SKM-1 treated with dmso at 0.1 percent for 144 hours (cell line): Measurements from ENCODE around the gene UBE2O.

Experiments used
- DNase-seq: peaks from one replicate; lab custom pipeline; 2025; ENCODE audit not compliant: unreplicated experiment; lab: John Stamatoyannopoulos, UW

Gene UBE2O

GRCh38 chr17:76452660-76453430 lies at the start of gene UBE2O:
Gene UBE2O (minus strand): TSS chr17:76453152. CDS start chr17:76453141, 11 bp downstream.
- peak; percentile 73 for DNase-seq

DNA sequence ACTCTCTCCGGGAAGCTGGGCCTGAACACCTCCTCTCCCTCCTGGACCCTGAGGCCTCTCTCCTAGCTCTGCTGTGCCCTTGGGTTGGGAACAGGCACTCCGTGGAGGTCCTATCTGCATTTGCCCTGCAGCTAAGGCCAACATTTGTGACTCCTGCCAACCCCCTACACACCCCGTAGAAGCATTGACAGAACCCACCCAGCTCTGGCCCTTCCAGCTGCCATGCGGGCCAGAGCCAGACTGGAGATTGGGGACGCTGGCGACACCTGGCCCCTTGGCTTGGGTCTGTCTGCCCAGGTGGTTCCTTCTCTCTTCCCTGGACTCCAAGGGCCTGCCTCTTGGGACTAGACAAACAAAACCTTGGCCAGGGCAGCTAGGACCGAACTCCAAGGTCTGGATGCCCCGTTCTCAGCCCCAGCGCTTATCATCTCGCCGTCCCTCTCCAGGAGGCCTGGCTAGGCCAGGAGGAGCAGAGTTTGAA lies 48.9 kb upstream of the UBE2O start:
- no peak for DNase-seq

GRCh38 chr17:76501018-76501826 lies 48.3 kb upstream of the UBE2O start, which contains the start of gene RHBDF2:
Gene RHBDF2 (minus strand): TSS chr17:76501423. CDS start chr17:76481524, 19,899 bp downstream.
- peak; percentile 73 for DNase-seq

GRCh38 chr17:76500747-76501017 lies 47.7 kb upstream of the UBE2O start:
- DNase-seq, result no peak

DNA sequence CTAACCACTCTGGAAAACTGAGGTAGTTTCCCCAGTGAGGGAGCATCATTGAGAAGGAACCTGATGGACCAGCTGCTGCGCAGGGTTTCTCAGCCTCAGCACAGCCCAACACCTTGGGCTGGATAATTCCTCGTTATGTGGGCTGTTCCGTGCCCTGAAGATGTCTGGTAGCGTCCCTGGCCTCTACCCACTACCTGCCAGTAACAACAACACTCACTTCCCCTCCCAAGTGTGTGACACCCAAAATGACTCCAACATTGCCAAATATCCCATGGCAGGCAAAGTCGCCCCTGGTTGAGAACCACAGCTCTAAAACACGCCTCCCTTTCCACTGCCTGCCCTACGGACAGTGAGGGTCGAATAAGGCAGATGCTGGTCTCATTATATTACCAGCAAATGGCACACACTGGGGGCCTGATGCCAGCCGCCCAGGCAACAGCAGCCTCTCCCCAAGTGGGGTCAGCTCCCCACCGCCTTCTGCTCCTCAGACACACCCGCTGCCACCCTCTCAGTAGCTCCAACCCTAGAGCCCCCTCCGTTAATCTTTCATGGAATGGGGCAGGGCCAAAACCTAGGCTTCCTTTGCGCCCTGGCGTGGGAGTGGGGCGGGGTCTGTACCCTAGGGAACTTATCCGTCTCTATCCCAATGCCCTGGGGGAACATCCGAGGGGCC lies 47.3 kb upstream of the UBE2O start:
- peak; percentile 20 for DNase-seq

GRCh38 chr17:76499267-76499667 lies 46.3 kb upstream of the UBE2O start:
- no peak for DNase-seq

DNA sequence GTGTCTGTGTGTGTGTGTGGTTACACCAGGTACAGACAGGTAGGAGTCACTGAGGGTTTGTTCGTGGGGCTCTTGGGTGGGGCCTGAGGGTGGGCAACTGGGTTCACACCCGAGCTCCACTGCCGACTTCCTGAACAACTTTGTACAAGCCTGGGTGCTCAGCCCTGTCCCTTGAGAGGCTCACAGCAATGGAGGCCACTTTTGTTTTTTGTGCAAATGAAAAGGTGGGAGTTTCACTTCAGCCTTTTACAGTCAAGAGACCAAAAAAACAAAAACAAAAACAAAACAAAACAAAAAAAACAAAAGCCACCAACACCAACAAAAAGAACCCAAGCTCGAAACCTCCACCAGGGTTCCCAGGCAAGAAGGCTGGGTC lies 45.9 kb upstream of the UBE2O start:
- no peak for DNase-seq

DNA sequence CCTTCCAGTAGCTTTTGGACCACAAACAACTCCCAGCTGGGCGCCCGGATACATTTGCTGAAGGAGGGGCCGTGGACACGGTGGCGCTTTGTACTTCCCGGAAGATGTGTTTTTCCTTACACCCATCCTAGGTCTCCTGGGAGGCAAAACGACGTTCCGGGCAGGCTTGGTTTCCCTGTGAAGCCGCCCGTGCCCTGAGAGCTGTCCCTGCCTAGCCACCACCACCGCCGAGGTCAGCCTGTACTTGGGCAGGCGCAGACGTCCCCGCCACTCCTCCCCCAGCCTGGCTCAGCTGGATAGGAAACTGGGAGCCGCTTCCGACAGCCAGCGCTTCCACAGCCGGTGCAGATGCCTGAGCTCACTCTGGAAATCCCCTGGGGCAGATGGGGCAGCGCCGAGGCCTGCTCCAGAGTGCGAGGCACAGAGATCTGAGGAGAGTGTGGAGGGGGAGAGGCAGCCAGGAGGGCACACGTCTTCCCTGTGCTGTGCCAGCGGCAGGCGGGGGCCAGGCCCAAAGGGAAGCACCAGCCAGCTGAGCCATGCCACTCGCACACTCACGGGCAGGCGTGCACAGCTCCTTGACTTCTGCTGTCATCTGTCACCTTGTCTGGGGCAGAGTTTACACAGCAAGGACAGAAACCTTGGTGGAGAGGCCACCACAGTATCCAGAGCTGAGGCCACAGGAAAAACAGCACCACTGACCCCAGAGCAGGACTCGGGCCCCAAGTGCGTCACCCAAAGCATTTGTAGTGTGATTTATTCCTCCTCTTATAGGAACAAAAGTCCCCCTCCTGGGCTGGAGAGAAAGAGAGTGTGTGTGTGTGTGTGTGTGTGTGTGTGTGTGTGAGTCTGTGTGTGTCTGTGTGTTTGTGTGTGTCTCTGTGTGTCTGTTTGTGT lies 45.3 kb upstream of the UBE2O start:
- DNase-seq, result no peak

GRCh38 chr17:76497699-76497978 lies 44.7 kb upstream of the UBE2O start:
- DNase-seq, result no peak

GRCh38 chr17:76496464-76496863 lies 43.5 kb upstream of the UBE2O start:
- no peak for DNase-seq

DNA sequence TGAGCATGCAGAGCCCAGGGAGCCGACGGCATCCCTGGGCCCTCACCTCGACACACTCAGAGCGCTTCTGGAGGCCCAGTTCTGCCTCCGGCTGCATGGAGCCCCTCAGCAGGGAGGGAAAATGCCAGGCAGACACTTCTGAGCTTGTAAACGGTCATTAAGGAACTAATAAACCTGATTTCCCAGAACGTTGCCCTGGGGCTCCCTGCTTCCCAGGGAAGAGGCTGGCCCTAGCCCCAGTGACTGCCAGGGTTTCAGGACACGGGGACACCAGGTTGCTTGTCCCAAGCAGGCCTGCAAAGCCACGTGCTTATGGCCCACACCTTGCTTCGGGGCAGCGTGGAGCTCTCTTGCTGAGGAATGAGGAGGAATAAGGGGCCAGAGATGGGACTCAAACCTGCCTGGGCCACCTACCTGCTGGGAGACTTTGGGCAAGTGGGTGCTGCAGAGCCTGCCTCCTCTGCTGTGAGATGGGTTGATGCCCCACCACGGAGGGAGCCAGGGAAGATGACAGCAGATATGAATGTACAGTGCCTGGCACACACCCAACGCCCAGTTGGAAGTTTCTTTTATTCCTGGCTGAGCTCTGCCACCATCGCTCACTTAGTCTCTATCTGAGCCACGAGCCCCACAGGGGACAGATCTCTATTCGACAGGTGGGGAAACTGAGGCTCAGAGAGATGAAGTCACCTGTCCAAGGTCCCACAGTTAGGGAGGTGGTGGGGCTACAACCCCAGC lies 42.9 kb upstream of the UBE2O start:
- DNase-seq, result no peak

GRCh38 chr17:76493505-76494167 lies 40.7 kb upstream of the UBE2O start:
- no peak for DNase-seq

DNA sequence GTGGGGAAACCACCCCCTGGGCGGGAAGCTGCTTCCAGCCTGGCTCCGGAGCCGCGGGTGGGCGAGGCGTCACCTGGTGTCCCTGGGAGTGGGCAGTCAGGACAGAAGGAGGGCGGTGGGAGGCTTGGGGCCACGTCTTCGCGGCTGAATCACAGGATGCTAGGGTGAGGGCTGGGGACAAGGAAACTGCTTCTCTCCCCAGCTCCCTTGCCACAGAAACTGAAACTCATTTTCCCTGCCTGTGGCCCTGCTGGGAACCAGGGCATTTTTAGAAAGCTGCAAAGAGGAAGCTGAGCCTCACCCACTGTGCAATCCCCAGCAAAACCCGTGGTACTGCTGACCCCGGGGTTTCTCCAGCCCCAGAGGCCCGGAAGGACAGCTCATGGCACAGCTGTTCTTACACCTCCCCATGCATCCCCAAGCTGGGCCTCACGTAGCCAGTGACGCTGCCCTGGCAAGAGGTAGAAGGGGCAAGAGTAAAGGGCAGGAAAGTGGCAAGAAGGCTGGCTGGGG lies 40.1 kb upstream of the UBE2O start:
- peak; percentile 88 for DNase-seq

GRCh38 chr17:76492123-76492988 lies 39.4 kb upstream of the UBE2O start:
- DNase-seq, result no peak

DNA sequence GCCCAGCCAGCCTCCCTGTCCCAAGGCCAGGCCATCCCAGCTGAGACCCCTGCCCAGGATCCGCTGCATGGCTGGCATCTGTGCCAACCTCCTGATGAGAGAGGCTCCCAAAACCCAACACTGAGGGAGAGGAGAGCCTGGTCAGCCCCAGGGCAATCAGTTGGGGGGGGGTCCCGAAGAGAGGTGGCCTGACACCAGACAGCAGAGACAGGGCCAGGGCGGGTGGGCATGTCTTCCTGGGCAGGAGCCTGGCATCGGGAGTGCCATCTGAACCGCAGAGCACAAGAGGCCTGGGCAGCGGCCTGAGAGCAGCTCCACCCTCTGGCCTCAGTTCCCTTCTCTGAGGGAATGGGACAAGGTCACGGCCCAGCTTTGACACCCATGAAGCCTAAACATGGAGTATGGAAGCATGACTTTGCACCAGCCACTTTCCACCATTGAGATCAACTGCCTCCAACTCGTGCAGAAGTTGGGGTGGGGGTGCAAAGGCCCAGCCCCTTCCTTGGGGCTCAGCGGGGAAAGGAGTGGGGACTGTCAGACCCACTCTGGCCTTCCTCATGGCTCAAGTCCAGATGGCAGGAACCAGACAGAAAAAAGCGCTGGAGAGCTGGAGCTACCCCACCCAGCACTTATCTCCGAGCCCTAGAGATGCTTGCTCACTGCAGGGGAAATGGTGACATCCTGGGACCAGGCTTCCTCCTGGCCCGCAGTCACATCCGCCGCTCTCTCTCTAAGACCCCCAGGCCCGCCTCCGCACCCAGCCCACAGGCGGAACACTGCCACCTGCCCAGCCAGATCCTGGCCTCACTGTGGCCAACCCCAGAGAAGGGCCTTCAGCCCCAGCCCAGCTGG lies 38.5 kb upstream of the UBE2O start:
- DNase-seq, result no peak

DNA sequence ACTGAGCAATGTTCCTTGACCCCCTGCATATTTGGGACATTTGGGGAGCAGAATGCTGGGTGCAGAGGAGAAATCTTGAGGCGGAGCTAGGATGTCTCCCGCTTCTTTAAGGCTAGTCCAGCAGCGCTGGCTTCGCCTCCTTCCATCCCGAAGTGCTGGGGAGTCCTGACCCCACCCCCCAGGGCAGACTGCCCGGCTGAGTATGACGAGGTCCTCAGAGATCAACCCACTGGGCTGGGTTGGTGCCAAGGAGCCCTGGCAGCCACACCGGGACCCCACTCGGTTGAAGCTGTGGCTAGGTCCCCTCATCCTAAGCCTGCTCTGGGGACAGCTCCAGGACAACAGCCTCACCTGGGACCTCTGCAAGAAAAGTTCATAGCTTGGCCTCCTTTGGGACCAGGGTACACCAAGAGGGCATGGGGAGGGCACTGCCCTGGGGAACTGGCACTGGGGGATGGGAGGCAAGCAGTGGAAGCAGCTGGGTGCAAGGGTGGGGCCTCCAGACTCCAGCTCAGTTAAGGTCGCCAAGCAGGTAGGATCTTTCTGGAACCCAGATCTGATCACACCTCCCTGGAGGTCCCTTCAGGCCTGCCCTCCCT lies 37.3 kb upstream of the UBE2O start:
- DNase-seq, result no peak

- DNase-seq, result no peak
These were observed 34.7 kb upstream of the UBE2O start for GRCh38 chr17:76487451-76488192.
